Fibroblast of mammary gland (primary cell): ENCODE results near the gene FNBP1L.
"Not testable (repeated sequence)": the region's sequence is repeated elsewhere in the genome, so short reads cannot be mapped to it uniquely, and the experiment has no call there.

Experiments used
- DNase-seq: peaks from one replicate; pipeline ENCODE4 v3.0.0-alpha.2; 2010; ENCODE audit warnings: low read depth
- H3K4me3 ChIP-seq: 2 replicates; pipeline ENCODE4 v1.5.1; 2011; ENCODE audit warnings: low read depth, mild to moderate bottlenecking, low read length, moderate library complexity; ENCODE audit not compliant: control insufficient read depth
- CTCF ChIP-seq: conservative IDR thresholded peaks from 2 replicates; pipeline ENCODE4 v1.5.1; 2011; ENCODE audit warnings: low read depth, low read length, inconsistent platforms; ENCODE audit not compliant: control insufficient read depth, insufficient read depth

FNBP1L gene

DNA sequence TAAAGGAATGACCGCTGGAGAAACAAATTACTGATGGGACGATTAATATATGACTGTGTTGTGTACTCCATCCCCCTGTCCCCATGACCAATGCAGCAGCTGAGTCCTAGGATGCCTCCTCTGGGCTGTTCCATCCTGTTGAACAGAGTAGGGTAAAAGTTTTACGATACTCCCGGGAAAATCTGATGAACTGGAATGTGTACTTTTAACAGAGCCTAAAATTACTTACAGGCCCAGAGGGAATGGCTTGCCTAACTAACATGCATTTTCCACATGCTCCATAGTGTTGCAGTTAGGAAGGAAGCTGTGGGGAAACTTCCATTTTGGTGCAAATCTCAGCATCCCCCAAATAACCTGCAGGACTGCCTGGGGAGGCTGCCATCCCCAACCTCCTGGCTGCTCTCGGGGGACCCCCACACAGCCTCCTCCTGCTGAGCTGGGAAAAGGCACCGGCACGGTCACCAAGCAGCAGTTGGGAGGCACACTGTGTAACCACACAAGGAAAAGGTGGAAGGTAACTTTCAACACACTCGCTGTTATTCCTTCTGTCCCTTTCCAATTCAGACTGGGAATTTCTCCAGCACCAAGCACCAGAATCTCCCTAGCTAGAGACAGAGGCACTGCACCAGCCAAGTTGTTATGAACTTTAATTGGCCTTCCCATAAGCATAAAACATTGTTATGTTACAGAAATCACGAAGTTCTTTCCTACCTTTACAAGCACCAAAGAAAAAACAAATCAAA is 136.5 kb downstream of the FNBP1L start:
- peak; percentile 87 for DNase-seq
- H3K4me3 ChIP-seq, result no peak overlapping the region
- TF ChIP-seq CTCF, result no peak

GRCh38 chr1:93585059-93585966 is 137.4 kb downstream of the FNBP1L start:
- H3K4me3 ChIP-seq, result no peak overlapping the region
- no peak for TF ChIP-seq CTCF
- peak; percentile 85 for DNase-seq

GRCh38 chr1:93587354-93587753 is 139.4 kb downstream of the FNBP1L start:
- TF ChIP-seq CTCF, result no peak
- DNase-seq, result no peak
- H3K4me3 ChIP-seq, result no peak overlapping the region

DNA sequence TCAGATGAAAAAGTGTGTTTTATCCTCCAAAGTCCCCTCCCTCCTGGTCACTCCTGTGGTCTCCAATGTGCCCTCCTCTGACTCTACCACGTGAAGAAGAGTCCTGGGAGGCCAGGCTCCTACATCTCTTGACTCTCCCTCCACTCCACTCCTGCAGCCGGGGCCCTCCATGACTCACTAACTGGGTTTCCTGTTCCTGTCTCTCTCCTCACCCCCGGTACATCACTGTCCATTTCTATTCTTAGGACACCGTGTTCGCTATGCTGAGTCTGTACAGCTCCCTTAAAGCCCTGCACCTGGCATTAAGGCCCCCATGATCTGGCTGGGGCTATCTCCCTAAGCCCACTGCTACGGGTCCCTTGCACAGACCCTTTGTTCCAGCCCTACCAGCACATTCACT is 140.3 kb downstream of the FNBP1L start:
- DNase-seq, result no peak
- TF ChIP-seq CTCF, result no peak

GRCh38 chr1:93588955-93589354 is 141.0 kb downstream of the FNBP1L start:
- H3K4me3 ChIP-seq, result no peak overlapping the region
- DNase-seq, result no peak
- TF ChIP-seq CTCF, result no peak

More for the DNA sequence above, 140.3 kb downstream of the FNBP1L start:
- H3K4me3 ChIP-seq, result no peak overlapping the region

- H3K4me3 ChIP-seq, DNase-seq: not testable (repeated sequence)
Measured at GRCh38 chr1:93591291-93591675, 143.4 kb downstream of the FNBP1L start.
